HepG2 (cell line): ENCODE data around the gene OTOP3. TPM values are rescaled to one million over a fixed set of nuclear protein-coding genes. Genes with fewer than 3 reads are reported as not detected.

Experiments
- HOXA5 ChIP-seq: sonication (generic); formaldehyde crosslinking; IDR thresholded peaks from 2 replicates; pipeline ENCODE4 v1.4.0; 2020; ENCODE audit warnings: missing genetic modification reagents
- ZMYM2 ChIP-seq: sonication (generic); formaldehyde crosslinking; IDR thresholded peaks from 2 replicates; pipeline ENCODE4 v1.8.0; 2022; ENCODE audit warnings: mild to moderate bottlenecking, missing genetic modification reagents
- ZNF737 ChIP-seq: sonication (generic); formaldehyde crosslinking; IDR thresholded peaks from 2 replicates; pipeline ENCODE4 v1.5.0; 2020; ENCODE audit warnings: missing genetic modification reagents, mild to moderate bottlenecking, borderline replicate concordance
- polyA plus RNA-seq, 8 experiments: library from polyadenylated mRNA; depleted of rRNA in 3 of 8; stranded (reverse) in 7 of 8; unstranded in 1 of 8; fragments of >200 nt; fragmentation: Illumina TruSeq in 4 of 8; extraction: Trizol in 4 of 8; gene quantifications; 2 replicates each; pipeline versions ENCODE4 v1.2.1 to v1.2.3, GENCODE V29; 2011 to 2016; ENCODE audit warnings: low read depth in 4 of 8, missing spikeins in 1 of 8, mixed read lengths in 1 of 8; ENCODE audit not compliant: insufficient read depth in 1 of 8
- total RNA-seq, 5 experiments: library from RNA; depleted of rRNA; stranded (reverse); fragments of >200 nt; fragmentation: Illumina TruSeq; extraction: Trizol; gene quantifications; 2 replicates each; pipeline ENCODE4 v1.2.3, GENCODE V29; 2016; ENCODE audit warnings: low read depth in 1 of 5
- TF ChIP-seq, protein P1 (sequence below): sonication (generic); formaldehyde crosslinking; IDR thresholded peaks from 2 replicates; pipeline ENCODE4 v1.8.1; 2023; ENCODE audit warnings: mild to moderate bottlenecking, inconsistent platforms, moderate library complexity, missing genetic modification reagents, borderline replicate concordance
- TF ChIP-seq, protein P2 (sequence below): sonication (generic); formaldehyde crosslinking; IDR thresholded peaks from 2 replicates; pipeline ENCODE4 v1.5.0; 2020; ENCODE audit warnings: missing genetic modification reagents
- TF ChIP-seq, protein P3 (sequence below): sonication (generic); formaldehyde crosslinking; conservative IDR thresholded peaks from 2 replicates; pipeline ENCODE4 v1.4.0; 2020; ENCODE audit warnings: missing genetic modification reagents

The OTOP3 gene
- total and polyA plus RNA-seq, 2 of the 13 experiments (the other 11 are each of a cell fraction or from before 2014, with no cell fraction given) = not detected

DNA sequence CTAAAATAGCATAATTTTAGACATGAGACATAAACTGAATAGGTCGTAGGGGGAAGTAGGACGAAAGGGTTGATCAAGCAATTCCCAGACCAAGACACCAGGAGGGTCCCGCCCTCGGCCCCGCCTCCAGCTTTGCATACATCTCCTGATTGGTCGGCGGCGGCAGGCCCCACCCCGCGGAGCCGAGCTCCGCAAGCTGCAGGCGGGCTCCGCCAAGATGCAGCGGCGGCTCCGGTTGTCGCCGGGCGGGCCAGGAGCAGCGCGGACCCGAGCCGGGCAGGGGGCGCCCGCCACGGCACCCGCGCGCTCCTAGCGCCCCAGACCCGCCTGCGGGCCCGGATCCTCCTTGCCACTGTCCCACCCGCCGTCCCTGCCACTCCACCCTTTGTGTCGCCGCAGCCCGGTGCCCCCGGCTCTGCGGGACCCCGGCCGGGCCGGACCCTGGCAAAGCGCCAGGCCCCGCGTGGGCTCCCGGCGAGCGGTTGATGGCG lies 51.8 kb downstream of the OTOP3 start, which contains the start of gene CDR2L (continued):
- 0 out of 2 replicates have a peak, but pooled peaks have one; percentile 22 for TF ChIP-seq HOXA5
- no peak for TF ChIP-seq ZNF737
- TF ChIP-seq, protein P1, sequence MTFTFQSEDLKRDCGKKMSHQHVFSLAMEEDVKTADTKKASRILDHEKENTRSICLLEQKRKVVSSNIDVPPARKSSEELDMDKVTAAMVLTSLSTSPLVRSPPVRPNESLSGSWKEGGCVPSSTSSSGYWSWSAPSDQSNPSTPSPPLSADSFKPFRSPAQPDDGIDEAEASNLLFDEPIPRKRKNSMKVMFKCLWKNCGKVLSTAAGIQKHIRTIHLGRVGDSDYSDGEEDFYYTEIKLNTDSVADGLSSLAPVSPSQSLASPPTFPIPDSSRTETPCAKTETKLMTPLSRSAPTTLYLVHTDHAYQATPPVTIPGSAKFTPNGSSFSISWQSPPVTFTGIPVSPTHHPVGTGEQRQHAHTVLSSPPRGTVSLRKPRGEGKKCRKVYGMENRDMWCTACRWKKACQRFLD (CRISPR knock-in tag) = no peak
- no peak for TF ChIP-seq ZMYM2 (CRISPR knock-in tag)
- TF ChIP-seq, protein P2, sequence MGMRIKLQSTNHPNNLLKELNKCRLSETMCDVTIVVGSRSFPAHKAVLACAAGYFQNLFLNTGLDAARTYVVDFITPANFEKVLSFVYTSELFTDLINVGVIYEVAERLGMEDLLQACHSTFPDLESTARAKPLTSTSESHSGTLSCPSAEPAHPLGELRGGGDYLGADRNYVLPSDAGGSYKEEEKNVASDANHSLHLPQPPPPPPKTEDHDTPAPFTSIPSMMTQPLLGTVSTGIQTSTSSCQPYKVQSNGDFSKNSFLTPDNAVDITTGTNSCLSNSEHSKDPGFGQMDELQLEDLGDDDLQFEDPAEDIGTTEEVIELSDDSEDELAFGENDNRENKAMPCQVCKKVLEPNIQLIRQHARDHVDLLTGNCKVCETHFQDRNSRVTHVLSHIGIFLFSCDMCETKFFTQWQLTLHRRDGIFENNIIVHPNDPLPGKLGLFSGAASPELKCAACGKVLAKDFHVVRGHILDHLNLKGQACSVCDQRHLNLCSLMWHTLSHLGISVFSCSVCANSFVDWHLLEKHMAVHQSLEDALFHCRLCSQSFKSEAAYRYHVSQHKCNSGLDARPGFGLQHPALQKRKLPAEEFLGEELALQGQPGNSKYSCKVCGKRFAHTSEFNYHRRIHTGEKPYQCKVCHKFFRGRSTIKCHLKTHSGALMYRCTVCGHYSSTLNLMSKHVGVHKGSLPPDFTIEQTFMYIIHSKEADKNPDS (CRISPR knock-in tag) = no peak
- TF ChIP-seq, protein P3, sequence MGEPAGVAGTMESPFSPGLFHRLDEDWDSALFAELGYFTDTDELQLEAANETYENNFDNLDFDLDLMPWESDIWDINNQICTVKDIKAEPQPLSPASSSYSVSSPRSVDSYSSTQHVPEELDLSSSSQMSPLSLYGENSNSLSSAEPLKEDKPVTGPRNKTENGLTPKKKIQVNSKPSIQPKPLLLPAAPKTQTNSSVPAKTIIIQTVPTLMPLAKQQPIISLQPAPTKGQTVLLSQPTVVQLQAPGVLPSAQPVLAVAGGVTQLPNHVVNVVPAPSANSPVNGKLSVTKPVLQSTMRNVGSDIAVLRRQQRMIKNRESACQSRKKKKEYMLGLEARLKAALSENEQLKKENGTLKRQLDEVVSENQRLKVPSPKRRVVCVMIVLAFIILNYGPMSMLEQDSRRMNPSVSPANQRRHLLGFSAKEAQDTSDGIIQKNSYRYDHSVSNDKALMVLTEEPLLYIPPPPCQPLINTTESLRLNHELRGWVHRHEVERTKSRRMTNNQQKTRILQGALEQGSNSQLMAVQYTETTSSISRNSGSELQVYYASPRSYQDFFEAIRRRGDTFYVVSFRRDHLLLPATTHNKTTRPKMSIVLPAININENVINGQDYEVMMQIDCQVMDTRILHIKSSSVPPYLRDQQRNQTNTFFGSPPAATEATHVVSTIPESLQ = no peak
